Activated T-helper 2 cell treated with anti-CD3 and anti-CD28 coated beads, Interferon-gamma antibody, Interleukin-2, Interleukin-4, amounts not matched to agents 10 μg/mL and 5 μg/mL and 100 μg/mL, durations not matched to agents 14 hours and 24 hours and 36 hours (primary cell): Measurements from ENCODE around the gene CDKN2D. TPM values are rescaled to one million over a fixed set of nuclear protein-coding genes. Genes with fewer than 3 reads are reported as not detected.
"Not testable (repeated sequence)": the region's sequence is repeated elsewhere in the genome, so short reads cannot be mapped to it uniquely, and the experiment has no call there.

ENCODE experiments used
- DNase-seq: peaks from one replicate; pipeline ENCODE4 v3.0.0; 2021; ENCODE audit warnings: low spot score
- H3K27ac Mint-ChIP-seq: one replicate; pipeline ENCODE4 v1.8.0; 2021; ENCODE audit warnings: mixed read lengths
- H3K27me3 Mint-ChIP-seq: one replicate; pipeline ENCODE4 v1.8.0; 2021; ENCODE audit warnings: low read depth, mixed read lengths
- H3K36me3 Mint-ChIP-seq: one replicate; pipeline ENCODE4 v1.8.0; 2021; ENCODE audit warnings: low read depth, mixed read lengths
- H3K4me1 Mint-ChIP-seq: one replicate; pipeline ENCODE4 v1.8.0; 2021; ENCODE audit warnings: low read depth, mixed read lengths
- H3K4me3 Mint-ChIP-seq: one replicate; pipeline ENCODE4 v1.8.0; 2021; ENCODE audit warnings: low read depth, mild to moderate bottlenecking, moderate library complexity, mixed read lengths
- H3K9me3 Mint-ChIP-seq: one replicate; pipeline ENCODE4 v1.8.0; 2021; ENCODE audit warnings: mixed read lengths
- intact Hi-C: fragments of 100-400 bp; cut with micrococcal nuclease; formaldehyde crosslinking; loops from one replicate; pipeline ENCODE4 v1.15.1; 2023
- total RNA-seq: library from RNA; stranded (reverse); gene quantifications from 2 replicates; pipeline ENCODE4 v1.2.3, GENCODE V29; 2022

The CDKN2D gene
- total RNA-seq, 1 donor from 2014 or later, result 45.9 TPM

DNA sequence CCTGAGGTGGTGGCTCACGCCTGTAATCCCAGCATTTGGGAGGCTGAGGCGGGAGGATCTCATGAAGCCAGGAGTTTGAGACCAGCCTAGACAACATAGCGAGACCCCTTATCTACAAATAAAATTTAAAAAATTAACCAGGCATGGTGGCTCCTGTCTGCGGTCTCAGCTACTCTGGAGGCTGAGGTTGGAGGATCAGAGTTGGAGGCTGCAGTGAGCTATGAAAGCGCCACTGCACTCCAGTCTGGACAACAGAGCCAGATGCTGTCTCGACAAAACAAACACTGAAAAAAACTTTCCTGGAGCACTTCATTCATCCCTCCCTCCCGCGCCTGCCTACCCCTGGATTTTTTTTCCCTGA is 25.7 kb downstream of the CDKN2D start:
- intact Hi-C loops, result loop anchor here (1.0 kb wide), 1 partner anchor 26 kb away; no protein-coding TSS in a partner anchor
- Mint-ChIP-seq H3K36me3 (peaks cover 8% of the 10 kb centered on the region), H3K27ac (no peak overlapping the region), H3K27me3 (peaks cover 20% of the 10 kb centered on the region), H3K9me3 (no peaks in the 10 kb centered on the region), H3K4me3 (peak overlapping the region; percentile 76), H3K4me1 (peaks cover 8% of the 10 kb centered on the region)
- DNase-seq, result no peak

DNA sequence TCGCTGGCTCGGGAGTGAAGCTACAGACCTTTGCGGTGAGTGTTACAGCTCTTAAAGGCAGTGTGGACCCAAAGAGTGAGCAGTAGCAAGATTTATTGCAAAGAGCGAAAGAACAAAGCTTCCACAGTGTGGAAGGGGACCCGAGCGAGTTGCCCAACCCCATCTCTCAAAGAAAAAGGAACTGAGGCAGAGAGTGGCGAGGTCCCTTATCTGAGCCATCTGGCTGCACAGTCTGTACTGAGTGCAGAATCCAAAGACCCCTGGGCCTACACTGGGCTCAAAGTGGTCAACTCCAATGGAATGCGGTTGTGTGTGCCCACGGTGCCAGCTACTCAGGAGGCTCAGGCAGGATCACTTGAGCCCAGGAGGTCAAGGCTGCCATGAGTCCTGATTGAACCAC is 29.8 kb downstream of the CDKN2D start:
- H3K27me3 Mint-ChIP-seq, result peaks cover 28% of the 10 kb centered on the region
- H3K36me3 Mint-ChIP-seq, H3K27ac Mint-ChIP-seq, H3K4me3 Mint-ChIP-seq, H3K9me3 Mint-ChIP-seq, DNase-seq, intact Hi-C loops, H3K4me1 Mint-ChIP-seq: not testable (repeated sequence)

DNA sequence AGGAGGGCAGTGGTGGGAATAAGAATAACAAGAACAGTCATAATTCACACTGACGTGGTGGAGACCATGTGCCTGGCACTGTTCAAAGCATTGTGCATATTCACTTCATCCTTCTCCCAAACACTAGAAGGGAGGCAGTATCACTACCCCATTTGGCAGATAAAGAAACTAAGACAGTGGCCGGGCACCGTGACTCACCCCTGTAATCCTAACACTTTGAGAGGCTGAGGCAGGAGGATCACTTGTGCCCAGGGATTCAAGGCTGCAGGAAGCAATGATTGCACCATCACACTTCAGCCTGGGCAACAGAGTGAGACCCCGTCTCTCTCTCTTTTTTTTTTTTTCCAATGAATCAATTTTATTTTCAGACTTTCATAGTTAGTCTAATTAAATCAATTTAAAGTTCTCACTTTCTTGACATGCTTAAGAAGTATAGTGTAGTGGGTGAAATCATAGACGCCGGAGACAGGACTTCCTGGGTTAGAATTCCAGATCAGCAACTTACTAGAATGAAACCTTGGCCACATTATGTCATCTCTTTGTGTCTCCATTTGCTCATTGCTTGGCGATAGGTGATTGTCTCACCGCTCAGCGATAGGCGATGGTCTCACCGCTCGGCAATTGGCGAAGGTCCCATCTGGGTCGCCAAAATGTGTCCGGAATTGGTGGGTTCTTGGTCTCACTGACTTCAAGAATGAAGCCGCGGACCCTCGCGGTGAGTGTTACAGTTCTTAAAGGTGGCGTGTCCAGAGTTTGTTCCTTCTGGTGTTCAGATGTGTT is 30.4 kb downstream of the CDKN2D start:
- Mint-ChIP-seq H3K27me3 (peaks cover 28% of the 10 kb centered on the region), H3K27ac (no peak overlapping the region), H3K4me3 (no peak overlapping the region), H3K36me3 (no peaks in the 10 kb centered on the region), H3K4me1 (peaks cover 2% of the 10 kb centered on the region), H3K9me3 (no peaks in the 10 kb centered on the region)
- DNase-seq, result no peak
- intact Hi-C loops, result no loop called here

DNA sequence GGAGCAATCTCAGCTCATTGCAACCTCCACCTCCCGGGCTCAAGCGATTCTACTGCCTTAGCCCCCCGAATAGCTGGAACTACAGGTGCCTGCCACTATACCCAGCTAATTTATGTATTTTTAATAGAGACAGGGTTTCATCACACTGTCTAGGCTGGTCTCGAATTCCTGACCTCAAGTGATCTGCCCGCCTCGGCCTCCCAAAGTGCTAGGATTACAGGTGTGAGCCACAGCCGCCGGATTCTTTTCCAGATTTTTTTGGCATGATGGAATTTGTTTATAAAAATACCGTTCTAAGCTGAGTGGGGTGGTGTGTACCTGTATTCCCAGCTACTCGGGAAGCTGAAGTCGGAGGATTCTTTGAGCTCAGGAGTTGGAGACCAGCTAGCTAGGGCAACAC is 31.1 kb downstream of the CDKN2D start:
- intact Hi-C loops, result no loop called here
- Mint-ChIP-seq H3K4me1 (no peaks in the 10 kb centered on the region), H3K27ac (no peak overlapping the region), H3K27me3 (peaks cover 28% of the 10 kb centered on the region), H3K4me3 (no peak overlapping the region), H3K9me3 (no peaks in the 10 kb centered on the region), H3K36me3 (no peaks in the 10 kb centered on the region)
- DNase-seq, result no peak

- intact Hi-C loops, result no loop called here
- H3K9me3 Mint-ChIP-seq, result no peaks in the 10 kb centered on the region
- H3K36me3 Mint-ChIP-seq, result no peaks in the 10 kb centered on the region
- H3K27me3 Mint-ChIP-seq, result peaks cover 26% of the 10 kb centered on the region
- H3K4me1 Mint-ChIP-seq, result no peaks in the 10 kb centered on the region
- H3K27ac Mint-ChIP-seq, result no peak overlapping the region
- no peak overlapping the region for H3K4me3 Mint-ChIP-seq
- no peak for DNase-seq
Measured at GRCh38 chr19:10535613-10536012, 33.2 kb downstream of the CDKN2D start.

DNA sequence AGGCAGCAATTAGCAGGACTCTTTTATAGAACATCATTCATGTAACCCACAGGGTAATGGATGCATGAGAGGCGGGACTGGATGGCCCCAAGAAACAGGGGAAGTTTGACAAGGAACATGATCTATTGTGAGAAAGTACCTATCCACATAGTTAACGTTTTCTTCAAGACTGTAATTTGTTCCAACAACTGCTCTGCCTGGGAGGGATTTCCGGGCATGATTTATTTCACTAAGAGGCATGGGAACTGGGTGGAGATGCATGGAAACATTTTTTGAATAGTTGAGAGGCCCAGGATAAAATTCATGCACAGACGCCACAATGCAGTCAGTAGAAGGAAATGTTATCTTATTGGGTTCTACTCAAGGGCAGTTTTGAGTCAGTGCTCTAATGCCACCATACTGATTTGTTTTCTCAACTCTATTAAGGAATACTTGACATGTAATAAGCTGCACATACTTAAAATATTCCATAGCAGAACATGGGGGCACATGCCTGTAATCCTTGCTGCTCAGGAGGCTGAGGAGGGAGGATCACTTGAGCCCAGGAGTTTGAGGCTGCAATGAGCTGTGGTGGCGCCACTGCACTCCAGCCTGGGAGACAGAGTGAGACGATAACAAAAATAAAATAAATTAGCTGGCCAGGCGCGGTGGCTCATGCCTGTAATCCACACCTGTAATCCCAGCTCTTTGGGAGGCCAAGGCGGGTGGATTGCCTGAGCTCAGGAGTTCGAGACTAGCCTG is 35.0 kb downstream of the CDKN2D start:
- Mint-ChIP-seq H3K36me3 (no peaks in the 10 kb centered on the region), H3K27me3 (peaks cover 16% of the 10 kb centered on the region), H3K4me1 (no peaks in the 10 kb centered on the region), H3K27ac (no peak overlapping the region), H3K9me3 (no peaks in the 10 kb centered on the region), H3K4me3 (no peak overlapping the region)
- intact Hi-C loops, result no loop called here
- no peak for DNase-seq

- Mint-ChIP-seq H3K4me3 (no peak overlapping the region), H3K27me3 (peaks cover 7% of the 10 kb centered on the region), H3K9me3 (no peaks in the 10 kb centered on the region), H3K4me1 (no peaks in the 10 kb centered on the region), H3K36me3 (no peaks in the 10 kb centered on the region), H3K27ac (no peak overlapping the region)
- DNase-seq, result no peak
- intact Hi-C loops, result no loop called here
Measured at GRCh38 chr19:10532457-10532856, 36.3 kb downstream of the CDKN2D start.

GRCh38 chr19:10526887-10527286 is 41.9 kb downstream of the CDKN2D start:
- DNase-seq, H3K4me1 Mint-ChIP-seq, H3K27ac Mint-ChIP-seq, H3K4me3 Mint-ChIP-seq, H3K36me3 Mint-ChIP-seq, H3K9me3 Mint-ChIP-seq, H3K27me3 Mint-ChIP-seq, intact Hi-C loops: not testable (repeated sequence)

GRCh38 chr19:10525636-10526035 is 43.1 kb downstream of the CDKN2D start:
- H3K36me3 Mint-ChIP-seq, result no peaks in the 10 kb centered on the region
- intact Hi-C loops, result no loop called here
- no peaks in the 10 kb centered on the region for H3K9me3 Mint-ChIP-seq
- no peak overlapping the region for H3K4me3 Mint-ChIP-seq
- no peak for DNase-seq
- H3K4me1 Mint-ChIP-seq, result no peaks in the 10 kb centered on the region
- peaks cover 6% of the 10 kb centered on the region for H3K27me3 Mint-ChIP-seq
- H3K27ac Mint-ChIP-seq, result no peak overlapping the region

DNA sequence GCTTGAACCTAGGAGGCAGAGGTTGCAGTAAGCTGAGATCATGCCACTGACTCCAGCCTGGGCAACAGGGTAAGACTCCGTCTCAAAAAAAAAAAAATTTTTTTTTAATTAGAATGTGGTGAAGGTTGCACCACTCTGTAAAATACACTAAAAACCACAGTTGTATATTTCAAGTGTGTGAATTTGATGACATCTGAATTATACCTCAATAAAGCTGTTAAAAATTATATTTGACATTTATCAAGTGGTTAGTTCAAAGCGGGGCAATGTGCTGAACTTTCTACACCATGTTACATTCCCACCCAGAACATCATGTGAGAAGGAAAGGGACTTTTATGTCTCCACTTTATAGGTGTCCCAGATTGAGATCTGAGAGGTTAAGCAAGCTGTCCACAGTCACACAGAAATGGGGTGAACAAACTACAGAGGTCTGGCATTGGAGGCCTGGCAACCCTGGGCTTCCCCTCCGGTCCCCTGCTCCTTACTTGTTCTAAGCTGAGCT is 45.6 kb downstream of the CDKN2D start:
- Mint-ChIP-seq H3K9me3 (no peaks in the 10 kb centered on the region), H3K27me3 (peaks cover 25% of the 10 kb centered on the region), H3K27ac (no peak overlapping the region), H3K4me1 (peaks cover 11% of the 10 kb centered on the region), H3K4me3 (no peak overlapping the region), H3K36me3 (no peaks in the 10 kb centered on the region)
- DNase-seq, result no peak
- intact Hi-C loops, result no loop called here

GRCh38 chr19:10521461-10522171 is 47.2 kb downstream of the CDKN2D start:
- intact Hi-C loops, result no loop called here

DNA sequence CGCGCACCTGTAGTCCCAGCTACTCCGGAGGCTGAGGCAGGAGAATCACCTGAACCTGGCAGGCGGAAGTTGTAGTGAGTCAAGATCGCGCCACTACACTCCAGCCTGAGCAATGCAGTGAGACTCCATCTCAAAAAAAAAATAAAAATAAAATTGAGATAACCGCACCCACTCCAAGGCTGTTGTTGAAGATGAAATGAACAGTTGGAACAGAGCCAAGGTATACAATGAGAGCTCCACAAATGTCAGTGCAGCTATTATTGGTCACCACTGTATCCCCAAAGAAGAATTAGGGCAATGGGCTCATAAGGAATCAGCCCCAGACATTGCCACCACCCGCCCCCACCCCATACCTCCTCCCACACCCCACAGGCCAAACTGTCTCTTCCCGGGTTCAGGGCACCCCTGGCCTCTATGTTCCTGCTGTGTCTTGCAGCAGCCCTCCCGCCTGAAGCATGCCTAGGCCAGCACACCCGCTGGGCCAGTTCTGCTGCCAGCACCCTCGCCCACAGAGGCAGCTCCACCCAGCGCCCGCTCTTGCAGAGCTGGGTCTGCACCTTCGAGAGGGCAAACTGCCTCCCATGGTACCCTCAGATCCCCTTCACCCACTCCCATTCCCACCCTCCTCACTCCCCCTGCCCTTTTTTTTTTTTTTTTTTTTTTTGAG is 48.0 kb downstream of the CDKN2D start:
- Mint-ChIP-seq H3K4me3 (no peak overlapping the region), H3K36me3 (no peaks in the 10 kb centered on the region), H3K4me1 (peaks cover 17% of the 10 kb centered on the region), H3K27ac (no peak overlapping the region), H3K27me3 (peaks cover 39% of the 10 kb centered on the region), H3K9me3 (no peaks in the 10 kb centered on the region)
- intact Hi-C loops, result no loop called here
- no peak for DNase-seq

More at GRCh38 chr19:10521461-10522171, 47.2 kb downstream of the CDKN2D start:
- H3K36me3 Mint-ChIP-seq, result no peaks in the 10 kb centered on the region
- peaks cover 15% of the 10 kb centered on the region for H3K4me1 Mint-ChIP-seq
- H3K27me3 Mint-ChIP-seq, result peaks cover 31% of the 10 kb centered on the region
- H3K4me3 Mint-ChIP-seq, result no peak overlapping the region
- DNase-seq, result no peak
- H3K9me3 Mint-ChIP-seq, result no peaks in the 10 kb centered on the region
- no peak overlapping the region for H3K27ac Mint-ChIP-seq
